K562 (cell line): ENCODE results near the gene CSNK1G3. TPM values are rescaled to one million over a fixed set of nuclear protein-coding genes. Genes with fewer than 3 reads are reported as not detected.
A peak's percentile ranks its signal among the peaks of the same experiment; 100 is the strongest.

ENCODE experiments used
- CBX5 ChIP-seq: IDR thresholded peaks from 2 replicates; pipeline ENCODE4 v1.6.1; 2014; ENCODE audit warnings: low read depth, borderline replicate concordance
- DMBX1 ChIP-seq: fragments of 250-450 bp; sonication (Bioruptor Pico); IDR thresholded peaks from 2 replicates; pipeline ENCODE4 v1.8.0; 2022; ENCODE audit warnings: inconsistent platforms, mild to moderate bottlenecking, moderate library complexity, borderline replicate concordance
- EP300 ChIP-seq: IDR thresholded peaks from 2 replicates; pipeline ENCODE4 v1.6.1; 2012; ENCODE audit warnings: low read length, improper control_type of control experiment
- HES1 ChIP-seq: fragments of 450-650 bp; IDR thresholded peaks from 2 replicates; pipeline ENCODE4 v1.6.1; 2016; ENCODE audit warnings: low read depth, mild to moderate bottlenecking, moderate library complexity
- MXD1 ChIP-seq: fragments of 250-450 bp; sonication (Bioruptor Pico); IDR thresholded peaks from 2 replicates; pipeline ENCODE4 v1.8.0; 2021; ENCODE audit warnings: borderline replicate concordance, mild to moderate bottlenecking, moderate library complexity; ENCODE audit not compliant: poor library complexity, severe bottlenecking
- NBN ChIP-seq: fragments of 450-650 bp; IDR thresholded peaks from 2 replicates; pipeline ENCODE4 v1.6.1; 2016; ENCODE audit warnings: low read depth, mild to moderate bottlenecking
- OTX1 ChIP-seq: fragments of 450-650 bp; formaldehyde crosslinking; IDR thresholded peaks from 2 replicates; pipeline ENCODE4 v1.4.0; 2022; ENCODE audit warnings: mild to moderate bottlenecking
- POLR2H ChIP-seq: IDR thresholded peaks from 2 replicates; pipeline ENCODE4 v1.6.1; 2016; ENCODE audit warnings: missing genetic modification characterization, low read depth, mild to moderate bottlenecking, control low read depth, missing compliant biosample characterization, moderate library complexity
- RREB1 ChIP-seq: fragments of 250-450 bp; sonication (Bioruptor Pico); IDR thresholded peaks from 2 replicates; pipeline ENCODE4 v1.4.0; 2020
- ZBTB8A ChIP-seq: fragments of 450-650 bp; IDR thresholded peaks from 2 replicates; pipeline ENCODE4 v1.6.1; 2018; ENCODE audit warnings: mild to moderate bottlenecking, moderate library complexity; ENCODE audit not compliant: partially characterized antibody
- ZNF12 ChIP-seq: sonication (generic); formaldehyde crosslinking; IDR thresholded peaks from 2 replicates; pipeline ENCODE4 v1.4.0; 2020; ENCODE audit warnings: mild to moderate bottlenecking, missing genetic modification reagents
- ZNF140 ChIP-seq: fragments of 250-450 bp; sonication (Bioruptor Pico); IDR thresholded peaks from 2 replicates; pipeline ENCODE4 v1.8.0; 2021; ENCODE audit warnings: moderate library complexity, mild to moderate bottlenecking, inconsistent platforms
- ZNF398 ChIP-seq: fragments of 250-450 bp; sonication (Bioruptor Pico); IDR thresholded peaks from 2 replicates; pipeline ENCODE4 v1.8.0; 2021; ENCODE audit warnings: moderate library complexity, mild to moderate bottlenecking, inconsistent platforms
- ZNF589 ChIP-seq: fragments of 200-800 bp; sonication (Bioruptor generic); IDR thresholded peaks from 2 replicates; pipeline ENCODE4 v1.6.1; 2016; ENCODE audit warnings: low read depth, missing genetic modification characterization, missing compliant biosample characterization
- ZNF644 ChIP-seq: fragments of 200-800 bp; sonication (Bioruptor generic); IDR thresholded peaks from 2 replicates; pipeline ENCODE4 v1.6.1; 2016; ENCODE audit warnings: low read depth, missing genetic modification characterization, missing compliant biosample characterization
- polyA plus RNA-seq, 8 experiments: library from polyadenylated mRNA; depleted of rRNA in 4 of 8; stranded (reverse) in 5 of 8; unstranded in 3 of 8; fragments of >200 nt; fragmentation: Nextera tagmentation in 2 of 8; fragmentation: Illumina TruSeq in 1 of 8; extraction: Ambion mirVana in 2 of 8; extraction: Trizol in 1 of 8; gene quantifications; 2 replicates each; pipeline versions ENCODE4 v1.2.1 to v1.2.3, GENCODE V29; 2011 to 2014; ENCODE audit warnings: inconsistent platforms in 1 of 8, missing spikeins in 1 of 8
- total RNA-seq, 7 experiments: library from RNA; depleted of rRNA in 6 of 7; stranded (reverse); fragments of >200 nt in 6 of 7; fragmentation: Illumina TruSeq in 2 of 7; extraction: Trizol in 2 of 7; gene quantifications; 2 replicates each; pipeline versions ENCODE4 v1.2.1 to v1.2.3, GENCODE V29; 2011 to 2021; ENCODE audit warnings: low replicate concordance in 1 of 7

CSNK1G3 gene
- total and polyA plus RNA-seq, 9 of the 15 experiments (the other 6 are each of a cell fraction or from before 2014, with no cell fraction given): 8.3 to 27.6 (median 16.5) TPM

- TF ChIP-seq RREB1 (CRISPR knock-in tag): peak; percentile 53; the same call in 1 of the 2 replicates
- TF ChIP-seq POLR2H (tag): peak; percentile 96
- TF ChIP-seq EP300: no peak
- TF ChIP-seq DMBX1: no peak
- no peak for TF ChIP-seq CBX5
- no peak; the same call in none of the 2 replicates for TF ChIP-seq NBN
- TF ChIP-seq OTX1 (CRISPR knock-in tag): no peak
- TF ChIP-seq ZNF12: no peak
- no peak for TF ChIP-seq HES1
- no peak for TF ChIP-seq MXD1 (CRISPR knock-in tag)
- TF ChIP-seq ZNF398 (CRISPR knock-in tag): no peak
- no peak for TF ChIP-seq ZNF589 (CRISPR knock-in tag)
- no peak for TF ChIP-seq ZNF644 (tag)
- TF ChIP-seq ZNF140 (CRISPR knock-in tag): no peak
- TF ChIP-seq ZBTB8A: no peak
Observed at GRCh38 chr5:123511648-123512605, at the start of gene CSNK1G3 (continued).
